ENCODE measurements around the gene PSMD10. TPM values are rescaled to one million over a fixed set of nuclear protein-coding genes. Genes with fewer than 3 reads are reported as not detected.

PSMD10 gene
- total RNA-seq, 1 experiment from 2014 or later = 106 TPM

- DNase-seq = no peak
- no peak for TF ChIP-seq EZH2 (IDR thresholded peaks at IDR 0.05; ENCODE audit: low read depth)
- TF ChIP-seq, protein P1, sequence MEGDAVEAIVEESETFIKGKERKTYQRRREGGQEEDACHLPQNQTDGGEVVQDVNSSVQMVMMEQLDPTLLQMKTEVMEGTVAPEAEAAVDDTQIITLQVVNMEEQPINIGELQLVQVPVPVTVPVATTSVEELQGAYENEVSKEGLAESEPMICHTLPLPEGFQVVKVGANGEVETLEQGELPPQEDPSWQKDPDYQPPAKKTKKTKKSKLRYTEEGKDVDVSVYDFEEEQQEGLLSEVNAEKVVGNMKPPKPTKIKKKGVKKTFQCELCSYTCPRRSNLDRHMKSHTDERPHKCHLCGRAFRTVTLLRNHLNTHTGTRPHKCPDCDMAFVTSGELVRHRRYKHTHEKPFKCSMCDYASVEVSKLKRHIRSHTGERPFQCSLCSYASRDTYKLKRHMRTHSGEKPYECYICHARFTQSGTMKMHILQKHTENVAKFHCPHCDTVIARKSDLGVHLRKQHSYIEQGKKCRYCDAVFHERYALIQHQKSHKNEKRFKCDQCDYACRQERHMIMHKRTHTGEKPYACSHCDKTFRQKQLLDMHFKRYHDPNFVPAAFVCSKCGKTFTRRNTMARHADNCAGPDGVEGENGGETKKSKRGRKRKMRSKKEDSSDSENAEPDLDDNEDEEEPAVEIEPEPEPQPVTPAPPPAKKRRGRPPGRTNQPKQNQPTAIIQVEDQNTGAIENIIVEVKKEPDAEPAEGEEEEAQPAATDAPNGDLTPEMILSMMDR (conservative IDR thresholded peaks at IDR 0.05) = no peak
- intact Hi-C loops (cut with micrococcal nuclease; ENCODE audit: unreplicated experiment) = no loop called here
- H3K79me2 ChIP-seq (ENCODE audit: low read depth) = no peaks in the 10 kb centered on the region
- no peak overlapping the region for H3K4me3 ChIP-seq
- no TSS peak for BruUV-seq (replicated peaks)
- 0 out of 2 replicates have a peak, but pooled peaks cover 4% of the 10 kb centered on the region for H3K9me3 ChIP-seq (ENCODE audit: insufficient read depth, low read depth)
- no peaks in the 10 kb centered on the region for H3K36me3 ChIP-seq (ENCODE audit: low read depth)
- H3K4me1 ChIP-seq (replicated peaks; ENCODE audit: insufficient read depth) = no peaks in the 10 kb centered on the region
- POLR2A ChIA-PET (ENCODE audit: unreplicated experiment) = no interaction called here
- no peak overlapping the region for H2AFZ ChIP-seq
- no peak overlapping the region for H3K4me2 ChIP-seq
- H3K27me3 ChIP-seq (ENCODE audit: insufficient read depth, low read depth) = no peaks in the 10 kb centered on the region
- no peak overlapping the region for H3K27ac ChIP-seq
- H4K20me1 ChIP-seq (ENCODE audit: insufficient read depth) = no peaks in the 10 kb centered on the region
- CTCF ChIA-PET = no interaction called here
- no peaks in the 10 kb centered on the region for H3F3A ChIP-seq (ENCODE audit: insufficient read depth, low read depth)
- H3K9me2 ChIP-seq (ENCODE audit: insufficient read depth) = no peaks in the 10 kb centered on the region
These were observed 31.5 kb downstream of the PSMD10 start for GRCh38 chrX:108059801-108060200.

DNA sequence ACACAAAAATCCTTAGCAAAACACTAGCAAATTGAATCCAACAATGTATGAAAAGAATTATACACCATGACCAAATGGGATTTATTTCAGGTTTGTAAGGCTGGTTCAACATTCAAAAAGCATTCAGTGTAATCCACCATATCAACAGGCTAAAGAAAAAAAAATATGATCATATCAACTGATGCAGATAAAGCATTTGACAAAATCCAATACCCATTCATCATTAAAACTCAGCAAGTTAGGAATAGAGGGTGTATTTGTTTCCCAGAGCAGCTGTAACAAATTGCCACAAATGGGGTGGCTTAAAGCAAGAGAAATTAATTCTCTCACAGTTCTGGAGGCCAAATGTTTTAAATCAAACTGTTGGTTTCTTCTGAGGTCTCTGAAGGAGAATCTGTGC is 35.8 kb downstream of the PSMD10 start:
- Histone ChIP-seq H3K4me2 (no peak overlapping the region), H2AFZ (peak overlapping the region; percentile 41; the same call in 1 of the 2 replicates), H3K9me3 (ENCODE audit: insufficient read depth, low read depth) (0 out of 2 replicates have a peak, but pooled peaks cover 4% of the 10 kb centered on the region), H3K4me1 (replicated peaks; ENCODE audit: insufficient read depth) (no peaks in the 10 kb centered on the region), H3K4me3 (no peak overlapping the region), H3K9me2 (ENCODE audit: insufficient read depth) (no peaks in the 10 kb centered on the region), H3K36me3 (ENCODE audit: low read depth) (no peaks in the 10 kb centered on the region), H4K20me1 (ENCODE audit: insufficient read depth) (no peaks in the 10 kb centered on the region), H3K27ac (no peak overlapping the region), H3K79me2 (ENCODE audit: low read depth) (no peaks in the 10 kb centered on the region), H3F3A (ENCODE audit: insufficient read depth, low read depth) (no peaks in the 10 kb centered on the region), H3K27me3 (ENCODE audit: insufficient read depth, low read depth) (no peaks in the 10 kb centered on the region)
- no TSS peak for BruUV-seq (replicated peaks)
- no peak for TF ChIP-seq EZH2 (IDR thresholded peaks at IDR 0.05; ENCODE audit: low read depth)
- TF ChIP-seq, protein P1 (conservative IDR thresholded peaks at IDR 0.05) = no peak
- CTCF ChIA-PET = no interaction called here
- intact Hi-C loops (cut with micrococcal nuclease; ENCODE audit: unreplicated experiment) = no loop called here
- DNase-seq = no peak
- POLR2A ChIA-PET (ENCODE audit: unreplicated experiment) = no interaction called here

GRCh38 chrX:108053218-108053617 is 38.1 kb downstream of the PSMD10 start:
- POLR2A ChIA-PET (ENCODE audit: unreplicated experiment) = no interaction called here
- intact Hi-C loops (cut with micrococcal nuclease; ENCODE audit: unreplicated experiment) = no loop called here
- H3K9me3 ChIP-seq (ENCODE audit: insufficient read depth, low read depth) = 0 out of 2 replicates have a peak, but pooled peaks cover 4% of the 10 kb centered on the region
- no peaks in the 10 kb centered on the region for H3K9me2 ChIP-seq (ENCODE audit: insufficient read depth)
- no peaks in the 10 kb centered on the region for H4K20me1 ChIP-seq (ENCODE audit: insufficient read depth)
- H3K4me2 ChIP-seq = no peak overlapping the region
- no peak overlapping the region for H3K4me3 ChIP-seq
- H2AFZ ChIP-seq = no peak overlapping the region
- no peaks in the 10 kb centered on the region for H3K36me3 ChIP-seq (ENCODE audit: low read depth)
- no peaks in the 10 kb centered on the region for H3K79me2 ChIP-seq (ENCODE audit: low read depth)
- no peaks in the 10 kb centered on the region for H3K4me1 ChIP-seq (replicated peaks; ENCODE audit: insufficient read depth)
- no peaks in the 10 kb centered on the region for H3F3A ChIP-seq (ENCODE audit: insufficient read depth, low read depth)
- H3K27me3 ChIP-seq (ENCODE audit: insufficient read depth, low read depth) = no peaks in the 10 kb centered on the region
- no peak for TF ChIP-seq EZH2 (IDR thresholded peaks at IDR 0.05; ENCODE audit: low read depth)
- TF ChIP-seq, protein P1 (conservative IDR thresholded peaks at IDR 0.05) = no peak
- CTCF ChIA-PET = no interaction called here
- no peak for DNase-seq
- no TSS peak for BruUV-seq (replicated peaks)
- H3K27ac ChIP-seq = no peak overlapping the region
